Prostate gland (tissue), 2 donors: ENCODE measurements around the gene GLP2R. TPM values are rescaled to one million over a fixed set of nuclear protein-coding genes. Genes with fewer than 3 reads are reported as not detected.

Experiments used
- DNase-seq: peaks from one replicate; pipeline ENCODE4 v3.0.0-alpha.2; 2019; ENCODE audit warnings: low spot score
- H3K27ac ChIP-seq, 2 donors: fragments of 200-600 bp; sonication (generic); 2 replicates each; pipeline ENCODE4 v1.5.1; 2017 to 2019
- H3K27me3 ChIP-seq: fragments of 200-600 bp; sonication (generic); replicated peaks from 2 replicates; pipeline ENCODE4 v1.5.1; 2019; ENCODE audit not compliant: insufficient read depth
- H3K36me3 ChIP-seq, 2 donors: fragments of 200-600 bp; sonication (generic); 1 replicate in 1 of 2; 2 replicates in 1 of 2; pipeline versions ENCODE4 v1.5.1 to v1.8.1; 2017 to 2019
- H3K4me1 ChIP-seq: fragments of 200-600 bp; sonication (generic); replicated peaks from 2 replicates; pipeline ENCODE4 v1.5.1; 2019
- H3K4me3 ChIP-seq, 2 donors: fragments of 200-600 bp; sonication (generic); 2 replicates each; pipeline ENCODE4 v1.5.1; 2017 to 2019
- H3K9me3 ChIP-seq: fragments of 200-600 bp; sonication (generic); 2 replicates; pipeline ENCODE4 v1.5.1; 2017
- CTCF ChIP-seq, 4 experiments: fragments of 200-600 bp in 2 of 4; fragments of 450-650 bp in 2 of 4; sonication (generic) in 2 of 4; IDR thresholded peaks; 1 replicate in 3 of 4; 2 replicates in 1 of 4; pipeline ENCODE4 v1.5.1; 2016 to 2019; ENCODE audit warnings: antibody characterized with exemption in 4 of 4, mild to moderate bottlenecking in 2 of 4, moderate library complexity in 2 of 4
- POLR2A ChIP-seq: fragments of 450-650 bp; IDR thresholded peaks from one replicate; pipeline ENCODE4 v1.6.1; 2016; ENCODE audit warnings: antibody characterized with exemption, mild to moderate bottlenecking
- POLR2AphosphoS5 ChIP-seq: sonication (generic); formaldehyde crosslinking; IDR thresholded peaks from one replicate; pipeline ENCODE4 v1.6.1; 2017; ENCODE audit warnings: antibody characterized with exemption
- WGBS: methylation state at CpG from one replicate; pipeline ENCODE4 v1.1.5; 2018; 5-methylcytosine and 5-hydroxymethylcytosine counted together
- intact Hi-C: fragments of 100-400 bp; cut with DNase I; formaldehyde crosslinking; loops from one replicate; pipeline ENCODE4 v1.14.2; 2022
- total RNA-seq, 2 donors: library from RNA; depleted of rRNA; stranded (reverse); fragments of >200 nt; gene quantifications; one replicate each; pipeline ENCODE4 v1.1.0, GENCODE V29; 2016

GLP2R gene
- total RNA-seq, 2 donors from 2014 or later = 0.34 to 1.5 TPM

DNA sequence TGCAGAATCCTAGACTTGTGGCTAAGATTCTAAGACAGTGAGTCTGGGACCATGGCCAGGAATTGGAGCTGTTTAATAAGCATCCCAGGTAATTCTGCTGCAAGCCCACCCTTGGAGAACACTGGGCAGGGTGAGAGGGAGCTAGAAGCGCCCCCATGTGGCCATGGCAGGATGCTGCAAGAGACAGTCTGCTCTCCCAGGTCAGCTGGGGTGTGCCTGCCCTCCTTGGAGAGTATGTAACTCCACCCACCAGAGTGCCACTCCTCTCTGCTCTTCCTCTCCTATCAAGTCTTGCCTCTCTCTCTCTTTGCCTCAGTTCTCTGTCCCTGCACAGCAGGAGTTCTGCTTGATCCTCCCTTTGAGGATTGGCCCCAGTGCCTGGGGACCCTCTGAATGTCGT lies 64.4 kb downstream of the GLP2R start:
- TF ChIP-seq POLR2AphosphoS5 = no peak
- TF ChIP-seq CTCF (IDR thresholded peaks at IDR 0.05) = peak in 2 of 4 experiments; percentile 17 to 20
- TF ChIP-seq POLR2A = no peak
- no peaks in the 10 kb centered on the region for H3K36me3 ChIP-seq
- 0% methylated on average over 2 of the region's 2 CpGs for WGBS
- H3K9me3 ChIP-seq = no peaks in the 10 kb centered on the region
- H3K27me3 ChIP-seq = no peaks in the 10 kb centered on the region
- DNase-seq = no peak
- intact Hi-C loops = no loop called here
- no peak overlapping the region for H3K27ac ChIP-seq
- H3K4me1 ChIP-seq = no peaks in the 10 kb centered on the region
- no peak overlapping the region for H3K4me3 ChIP-seq

DNA sequence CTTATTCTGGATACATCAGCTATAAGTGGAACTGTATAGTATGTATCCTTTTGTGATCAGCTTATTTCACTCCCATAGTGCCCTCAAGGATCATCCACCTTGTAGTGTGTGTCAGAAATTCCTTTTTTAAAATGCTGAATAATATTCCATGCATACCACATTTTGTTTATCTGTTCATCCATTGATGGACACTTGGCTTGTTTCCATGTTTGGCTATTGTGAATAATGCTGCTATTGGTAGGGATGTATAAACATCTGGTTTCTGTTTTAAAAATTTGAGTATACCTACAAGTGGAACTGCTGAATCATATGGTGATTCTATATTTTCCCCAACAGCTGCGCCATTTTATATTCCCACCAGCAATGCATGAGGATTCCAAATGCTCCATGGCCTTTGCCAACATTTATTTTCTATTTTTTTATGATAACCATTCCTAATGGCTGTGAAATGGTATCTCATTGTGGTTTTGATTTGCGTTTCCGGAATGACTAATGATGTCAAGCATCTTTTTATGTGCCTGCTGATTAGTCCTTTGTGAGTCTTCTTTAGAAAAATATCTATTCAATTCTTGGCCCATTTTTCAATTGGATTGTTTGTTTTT lies 67.8 kb downstream of the GLP2R start:
- no peaks in the 10 kb centered on the region for H3K27me3 ChIP-seq
- no peak overlapping the region for H3K27ac ChIP-seq
- H3K36me3 ChIP-seq = no peaks in the 10 kb centered on the region
- intact Hi-C loops = no loop called here
- no peaks in the 10 kb centered on the region for H3K9me3 ChIP-seq
- no peak for DNase-seq
- no peak for TF ChIP-seq CTCF (IDR thresholded peaks at IDR 0.05)
- TF ChIP-seq POLR2AphosphoS5 = no peak
- TF ChIP-seq POLR2A = no peak
- H3K4me1 ChIP-seq = no peaks in the 10 kb centered on the region
- no peak overlapping the region for H3K4me3 ChIP-seq
- WGBS = 48% methylated on average over 3 of the region's 3 CpGs

DNA sequence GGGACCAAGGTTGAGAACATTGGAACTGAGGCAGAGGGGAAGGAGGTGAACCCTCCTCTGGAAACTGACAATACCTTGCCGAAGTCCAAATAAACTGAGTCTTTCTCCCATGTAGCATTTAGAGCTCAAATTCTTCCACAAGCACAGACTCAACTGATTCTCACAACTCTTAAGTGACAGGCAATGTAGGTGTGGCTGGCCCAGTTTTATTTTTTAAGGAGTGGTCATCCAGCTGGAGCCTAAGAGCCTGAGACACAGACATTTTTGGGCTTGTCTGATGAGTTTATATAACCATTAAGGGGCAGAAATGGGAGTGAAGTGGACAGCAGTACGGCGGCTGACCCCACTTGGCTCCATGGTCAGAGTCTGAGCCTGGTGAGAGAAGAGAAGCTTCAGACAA lies 68.5 kb downstream of the GLP2R start:
- no peaks in the 10 kb centered on the region for H3K9me3 ChIP-seq
- WGBS = 94% methylated on average over 3 of the region's 3 CpGs
- H3K4me3 ChIP-seq = no peak overlapping the region
- no peak for DNase-seq
- no peaks in the 10 kb centered on the region for H3K27me3 ChIP-seq
- no peak overlapping the region for H3K27ac ChIP-seq
- H3K4me1 ChIP-seq = no peaks in the 10 kb centered on the region
- intact Hi-C loops = no loop called here
- TF ChIP-seq CTCF (IDR thresholded peaks at IDR 0.05) = no peak
- no peak for TF ChIP-seq POLR2A
- TF ChIP-seq POLR2AphosphoS5 = no peak
- H3K36me3 ChIP-seq = no peaks in the 10 kb centered on the region

DNA sequence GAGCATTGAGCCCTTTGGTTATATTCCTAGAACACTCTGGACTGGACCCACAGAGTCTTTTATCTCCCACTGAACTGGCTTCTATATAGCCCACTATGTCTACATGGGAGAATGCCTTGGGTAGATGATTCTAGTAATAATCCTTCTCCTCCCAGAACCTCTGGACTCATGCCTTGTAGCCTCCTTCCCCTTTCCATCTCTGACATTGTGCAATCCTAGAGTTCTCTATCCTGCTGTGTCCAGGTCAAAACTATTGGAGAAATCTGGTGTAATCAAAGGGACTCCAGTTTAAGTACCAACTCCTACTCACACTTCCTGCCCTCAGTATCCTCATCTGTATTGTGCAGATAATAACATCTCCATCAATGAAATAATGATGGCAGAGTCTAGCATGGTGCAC lies 70.2 kb downstream of the GLP2R start:
- DNase-seq = no peak
- no peaks in the 10 kb centered on the region for H3K4me1 ChIP-seq
- no peak overlapping the region for H3K27ac ChIP-seq
- no peaks in the 10 kb centered on the region for H3K9me3 ChIP-seq
- no peaks in the 10 kb centered on the region for H3K36me3 ChIP-seq
- H3K27me3 ChIP-seq = no peaks in the 10 kb centered on the region
- intact Hi-C loops = no loop called here
- no peak overlapping the region for H3K4me3 ChIP-seq
- TF ChIP-seq POLR2A (no peak), CTCF (IDR thresholded peaks at IDR 0.05) (no peak), POLR2AphosphoS5 (no peak)

DNA sequence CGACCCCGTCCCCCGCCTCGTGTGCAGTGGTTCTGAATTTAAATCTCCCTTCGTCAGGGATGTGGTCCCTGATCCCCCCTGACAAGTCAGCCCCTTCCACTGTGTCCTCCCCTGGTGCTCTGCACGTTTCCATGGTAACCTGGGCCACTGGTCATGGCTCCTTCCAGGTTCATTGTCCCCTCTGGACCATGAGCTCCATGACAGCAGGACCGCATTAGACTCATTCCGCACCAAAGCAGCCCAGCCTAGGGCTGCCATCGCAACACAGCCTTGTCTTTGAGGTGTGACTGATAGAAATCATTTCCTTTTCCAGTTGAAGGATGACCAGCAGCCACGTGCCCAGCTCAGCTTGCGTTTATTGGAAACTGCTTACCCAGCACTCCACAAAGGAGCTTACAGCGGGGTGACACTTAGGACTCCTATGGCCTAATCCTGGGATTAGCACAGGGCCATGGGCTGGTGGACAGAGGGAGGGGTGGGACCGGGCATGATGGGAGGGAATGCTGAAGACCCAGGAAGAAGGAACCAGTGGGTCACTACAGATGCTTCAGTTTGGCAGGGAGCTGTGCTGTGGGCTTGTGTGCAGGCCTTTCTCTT lies 71.7 kb downstream of the GLP2R start:
- no peaks in the 10 kb centered on the region for H3K9me3 ChIP-seq
- no peaks in the 10 kb centered on the region for H3K4me1 ChIP-seq
- H3K36me3 ChIP-seq = no peaks in the 10 kb centered on the region
- 91% methylated on average over 12 of the region's 13 CpGs for WGBS
- TF ChIP-seq POLR2AphosphoS5 = no peak
- TF ChIP-seq CTCF (IDR thresholded peaks at IDR 0.05) = no peak
- no peak for TF ChIP-seq POLR2A
- H3K4me3 ChIP-seq = no peak overlapping the region
- H3K27ac ChIP-seq = no peak overlapping the region
- DNase-seq = no peak
- no peaks in the 10 kb centered on the region for H3K27me3 ChIP-seq
- intact Hi-C loops = no loop called here
